ENCODE results near the gene FAT2. TPM values are rescaled to one million over a fixed set of nuclear protein-coding genes. Genes with fewer than 3 reads are reported as not detected.

The FAT2 gene
- 0.28 and 0.48 TPM in 2 replicates for total RNA-seq (2021)
- Bru-seq, nascent RNA = percentile 14 among the genes with signal in this experiment
- percentile 16 among the genes with signal in this experiment for BruChase-seq, experiment 1, labeled RNA remaining after a 2-hour chase
- percentile 20 among the genes with signal in this experiment for BruChase-seq, experiment 2, labeled RNA remaining after a 6-hour chase
- long read RNA-seq = 0 reads

- Histone ChIP-seq H3K9me3 (ENCODE audit: insufficient read depth, low read depth) (no peaks in the 10 kb centered on the region), H3K36me3 (ENCODE audit: low read depth) (no peaks in the 10 kb centered on the region), H3K9me2 (ENCODE audit: insufficient read depth) (no peaks in the 10 kb centered on the region), H3K4me1 (replicated peaks; ENCODE audit: insufficient read depth) (peaks cover 5% of the 10 kb centered on the region), H3K4me2 (no peak within 1 kb of the TSS), H3K27me3 (ENCODE audit: insufficient read depth, low read depth) (no peaks in the 10 kb centered on the region), H3K4me3 (no peak within 1 kb of the TSS), H3K79me2 (ENCODE audit: low read depth) (no peaks in the 10 kb centered on the region), H3F3A (ENCODE audit: insufficient read depth, low read depth) (no peaks in the 10 kb centered on the region; the same call in 1 of the 2 replicates), H2AFZ (no peak within 1 kb of the TSS), H3K27ac (no peak within 1 kb of the TSS), H4K20me1 (ENCODE audit: insufficient read depth) (no peaks in the 10 kb centered on the region)
- intact Hi-C loops (cut with micrococcal nuclease; ENCODE audit: unreplicated experiment) = no loop called here
- no TSS peak for BruUV-seq (replicated peaks)
- CTCF ChIA-PET = no interaction called here
- no peak for TF ChIP-seq CTCF (conservative IDR thresholded peaks at IDR 0.05)
- no peak for DNase-seq
- POLR2A ChIA-PET (ENCODE audit: unreplicated experiment) = no interaction called here
Observed at GRCh38 chr5:151591144-151591819, at the start of gene FAT2. Gene FAT2 (minus strand): TSS chr5:151591331. CDS start chr5:151568931, 22,400 bp downstream.

GRCh38 chr5:151638619-151639018, 47.5 kb upstream of the FAT2 start:
- Histone ChIP-seq H3F3A (ENCODE audit: insufficient read depth, low read depth) (no peaks in the 10 kb centered on the region), H3K36me3 (ENCODE audit: low read depth) (no peaks in the 10 kb centered on the region), H3K4me2 (no peak overlapping the region), H4K20me1 (ENCODE audit: insufficient read depth) (no peaks in the 10 kb centered on the region), H3K27ac (no peak overlapping the region), H3K4me3 (no peak overlapping the region), H3K27me3 (ENCODE audit: insufficient read depth, low read depth) (peaks cover 23% of the 10 kb centered on the region; the same call in 1 of the 2 replicates), H3K79me2 (ENCODE audit: low read depth) (no peaks in the 10 kb centered on the region), H2AFZ (no peak overlapping the region), H3K4me1 (replicated peaks; ENCODE audit: insufficient read depth) (no peaks in the 10 kb centered on the region), H3K9me3 (ENCODE audit: insufficient read depth, low read depth) (no peaks in the 10 kb centered on the region), H3K9me2 (ENCODE audit: insufficient read depth) (no peaks in the 10 kb centered on the region)
- ChIA-PET CTCF (no interaction called here), POLR2A (ENCODE audit: unreplicated experiment) (no interaction called here)
- no peak for TF ChIP-seq CTCF (conservative IDR thresholded peaks at IDR 0.05)
- no peak for TF ChIP-seq EZH2 (IDR thresholded peaks at IDR 0.05; ENCODE audit: low read depth)
- no TSS peak for BruUV-seq (replicated peaks)
- intact Hi-C loops (cut with micrococcal nuclease; ENCODE audit: unreplicated experiment) = no loop called here
- no peak for DNase-seq

- no peak overlapping the region for H3K27ac ChIP-seq
- H3K4me3 ChIP-seq = no peak overlapping the region
- H3K9me2 ChIP-seq (ENCODE audit: insufficient read depth) = no peaks in the 10 kb centered on the region
- no peak overlapping the region for H2AFZ ChIP-seq
- intact Hi-C loops (cut with micrococcal nuclease; ENCODE audit: unreplicated experiment) = no loop called here
- no peaks in the 10 kb centered on the region for H4K20me1 ChIP-seq (ENCODE audit: insufficient read depth)
- no peaks in the 10 kb centered on the region for H3K9me3 ChIP-seq (ENCODE audit: insufficient read depth, low read depth)
- DNase-seq = no peak
- peaks cover 23% of the 10 kb centered on the region; the same call in 1 of the 2 replicates for H3K27me3 ChIP-seq (ENCODE audit: insufficient read depth, low read depth)
- POLR2A ChIA-PET (ENCODE audit: unreplicated experiment) = interaction anchor here (0.6 kb wide), 1 partner anchor 10 kb away, joined by 3 read pairs; no protein-coding TSS in a partner anchor
- no peaks in the 10 kb centered on the region for H3K79me2 ChIP-seq (ENCODE audit: low read depth)
- H3K4me1 ChIP-seq (replicated peaks; ENCODE audit: insufficient read depth) = no peaks in the 10 kb centered on the region
- H3K36me3 ChIP-seq (ENCODE audit: low read depth) = no peaks in the 10 kb centered on the region
- no TSS peak for BruUV-seq (replicated peaks)
- CTCF ChIA-PET = no interaction called here
- no peaks in the 10 kb centered on the region for H3F3A ChIP-seq (ENCODE audit: insufficient read depth, low read depth)
- TF ChIP-seq EZH2 (IDR thresholded peaks at IDR 0.05; ENCODE audit: low read depth) = no peak
- no peak for TF ChIP-seq CTCF (conservative IDR thresholded peaks at IDR 0.05)
- no peak overlapping the region for H3K4me2 ChIP-seq
Observed at GRCh38 chr5:151637676-151638075, 46.5 kb upstream of the FAT2 start.

Measured in PC-9 (cell line).